ENCODE data around the gene MARCHF5. TPM values are rescaled to one million over a fixed set of nuclear protein-coding genes. Genes with fewer than 3 reads are reported as not detected.

MARCHF5 gene
- total and polyA plus RNA-seq, 2 of the 8 experiments (the other 6 are each of a cell fraction or from before 2014, with no cell fraction given) = 8.7 to 26.8 TPM

DNA sequence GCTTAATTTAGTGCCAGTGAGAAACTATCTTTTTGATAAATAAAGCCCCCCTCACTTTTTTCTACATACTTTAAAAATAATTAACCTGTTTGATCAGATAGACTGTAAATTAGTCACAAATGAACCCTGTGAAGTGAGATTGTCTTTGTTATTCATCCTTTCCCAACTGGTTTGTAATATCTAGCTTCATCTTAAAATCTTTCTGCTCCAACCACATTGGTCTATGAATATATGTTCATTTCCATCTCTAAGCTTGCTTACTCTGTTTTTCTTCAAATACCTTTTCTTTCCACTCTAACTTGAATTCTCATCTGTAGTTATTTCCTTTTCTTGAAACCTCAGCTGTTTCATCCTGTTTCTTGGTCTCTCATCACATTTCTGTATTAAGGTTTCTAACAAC is 12.1 kb downstream of the MARCHF5 start:
- H3K23me2 ChIP-seq (ENCODE audit: low read depth, low read length) = no peaks in the 10 kb centered on the region
- H3K4me2 ChIP-seq (ENCODE audit: insufficient read depth in 1 of 2, low read depth in 2 of 2, low read length in 2 of 2) = no peak overlapping the region; a peak in 1 of 4 replicates
- no peak overlapping the region for H2BK12ac ChIP-seq (ENCODE audit: low read depth, low read length)
- no peaks in the 10 kb centered on the region for H3K9me3 ChIP-seq (ENCODE audit: insufficient read depth in 2 of 2, low read depth in 1 of 2, low read length in 1 of 2)
- no peak overlapping the region for H2BK120ac ChIP-seq (replicated peaks; ENCODE audit: low read depth, low read length)
- peaks cover 0 to 81% of the 10 kb centered on the region in 2 experiments for H3K79me2 ChIP-seq (ENCODE audit: control insufficient read depth in 1 of 2, insufficient read depth in 2 of 2, low read length in 2 of 2)
- H2BK20ac ChIP-seq (ENCODE audit: low read length) = no peak overlapping the region
- H4K5ac ChIP-seq (ENCODE audit: insufficient read length, low read depth, low read length) = no peak overlapping the region
- H2AK5ac ChIP-seq (ENCODE audit: low read depth, low read length) = no peak overlapping the region
- FAIRE-seq = no peak
- no peak overlapping the region for H3K18ac ChIP-seq (ENCODE audit: extremely low read depth, low read length)
- no peak overlapping the region for H3K27ac ChIP-seq (ENCODE audit: low read depth, low read length)
- H4K91ac ChIP-seq (replicated peaks; ENCODE audit: insufficient read length, low read length) = no peak overlapping the region
- no peak overlapping the region for H4K8ac ChIP-seq (ENCODE audit: extremely low read depth, insufficient read depth, low read length)
- H3K9ac ChIP-seq (replicated peaks in 1 of 4; ENCODE audit: extremely low read depth in 1 of 4, low read depth in 3 of 4, low read length in 3 of 4) = no peak overlapping the region
- peaks cover 0 to 3% of the 10 kb centered on the region in 2 experiments for H4K20me1 ChIP-seq (replicated peaks in 1 of 2; ENCODE audit: control insufficient read depth in 1 of 2, insufficient read depth in 2 of 2, low read length in 2 of 2)
- no peak overlapping the region for H3K23ac ChIP-seq (ENCODE audit: insufficient read length)
- POLR2A ChIA-PET (ENCODE audit: partially characterized antibody) = interaction anchor here (1.8 kb wide), 1 partner anchor 10 kb away, joined by 4 read pairs; no protein-coding TSS in a partner anchor
- H2BK15ac ChIP-seq (ENCODE audit: low read length) = no peak overlapping the region
- no peak overlapping the region for H3K14ac ChIP-seq (ENCODE audit: insufficient read length)
- DNase-seq (ENCODE audit: low read depth in 1 of 2, low spot score in 2 of 2) = no peak
- no peak overlapping the region for H3K4me3 ChIP-seq (ENCODE audit: extremely low read depth in 1 of 4, insufficient read depth in 2 of 4, low read depth in 3 of 4, low read length in 4 of 4)
- no peak overlapping the region for H2AFZ ChIP-seq (ENCODE audit: low read length)
- no peak overlapping the region for H2BK5ac ChIP-seq (ENCODE audit: low read depth, low read length)
- no peak overlapping the region for H3K56ac ChIP-seq (replicated peaks; ENCODE audit: insufficient read length, low read depth, low read length)
- no peak overlapping the region for H3K4ac ChIP-seq (replicated peaks; ENCODE audit: insufficient read length, low read depth, low read length)
- H3K36me3 ChIP-seq (ENCODE audit: control insufficient read depth in 2 of 4, insufficient read depth in 4 of 4, low read length in 3 of 4) = no peaks in the 10 kb centered on the region; a peak in 4 of 8 replicates
- H3K27me3 ChIP-seq (replicated peaks in 1 of 4; ENCODE audit: control insufficient read depth in 3 of 4, extremely low read depth in 1 of 4, insufficient read depth in 3 of 4, low read length in 3 of 4) = no peaks in the 10 kb centered on the region
- H3K79me1 ChIP-seq (ENCODE audit: low read depth, low read length) = peaks cover 3% of the 10 kb centered on the region; the same call in 1 of the 2 replicates
- CTCF ChIA-PET (ENCODE audit: partially characterized antibody) = interaction anchor here (1.1 to 8.6 kb wide), 4 partner anchors 8 to 118 kb away, joined by 3 to 52 read pairs (median 4); partner anchors contain the start of genes CPEB3 and MARCHF5
- H3K4me1 ChIP-seq (replicated peaks in 1 of 4; ENCODE audit: control insufficient read depth in 3 of 4, insufficient read depth in 4 of 4, low read length in 3 of 4) = peaks cover 0 to 27% (median 12%) of the 10 kb centered on the region in 4 experiments; a peak in 5 of 7 replicates
- no peak for TF ChIP-seq SIRT6 (IDR thresholded peaks at IDR 0.05; ENCODE audit: low read length)
- TF ChIP-seq GTF2F1 (IDR thresholded peaks at IDR 0.05; ENCODE audit: borderline replicate concordance, low read depth, low read length) = no peak

All from H1 (cell line).